NCI-H82 treated with DMSO at 0.1 percent for 48 hours (cell line): Measurements from ENCODE around the gene LUC7L3.

Source experiments
- DNase-seq: peaks from one replicate; lab custom pipeline; 2025; ENCODE audit not compliant: unreplicated experiment; lab: John Stamatoyannopoulos, UW

Gene LUC7L3

DNA sequence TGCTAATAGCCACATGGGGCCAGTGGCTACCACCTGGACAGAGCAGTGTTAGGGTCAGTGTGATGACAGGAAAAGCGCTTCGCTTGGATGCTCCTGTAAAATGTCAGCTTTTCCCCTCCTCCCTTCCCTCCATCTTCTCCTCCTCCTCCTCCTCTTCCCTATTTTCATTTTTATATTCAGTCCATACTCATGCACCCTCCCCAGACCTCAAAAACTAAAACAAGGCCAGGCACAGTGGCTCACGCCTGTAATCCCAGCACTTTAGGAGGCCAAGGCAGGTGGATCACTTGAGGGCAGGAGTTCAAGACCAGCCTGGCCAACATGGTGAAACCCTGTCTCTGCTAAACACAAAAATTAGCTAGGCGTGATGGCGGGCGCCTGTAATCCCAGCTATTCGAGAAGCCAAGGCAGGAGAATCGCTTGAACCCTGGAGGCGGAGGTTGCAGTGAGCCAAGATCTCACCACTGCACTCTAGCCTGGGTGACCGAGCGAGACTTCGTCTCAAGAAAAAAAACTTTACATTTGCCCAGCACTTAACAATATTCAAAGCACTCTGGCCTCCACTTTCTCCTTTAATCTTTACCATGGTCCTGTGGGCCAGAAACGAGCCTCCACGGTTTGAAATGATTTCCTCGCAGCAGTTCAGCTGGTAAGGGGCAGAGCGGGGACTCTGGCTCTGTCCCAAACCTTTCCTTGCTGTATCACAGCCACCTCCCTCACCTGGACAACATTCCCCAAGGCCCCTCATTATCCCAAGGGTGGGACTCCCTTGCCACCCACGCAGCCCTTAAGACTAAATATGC is 33.5 kb upstream of the LUC7L3 start:
- no peak for DNase-seq

DNA sequence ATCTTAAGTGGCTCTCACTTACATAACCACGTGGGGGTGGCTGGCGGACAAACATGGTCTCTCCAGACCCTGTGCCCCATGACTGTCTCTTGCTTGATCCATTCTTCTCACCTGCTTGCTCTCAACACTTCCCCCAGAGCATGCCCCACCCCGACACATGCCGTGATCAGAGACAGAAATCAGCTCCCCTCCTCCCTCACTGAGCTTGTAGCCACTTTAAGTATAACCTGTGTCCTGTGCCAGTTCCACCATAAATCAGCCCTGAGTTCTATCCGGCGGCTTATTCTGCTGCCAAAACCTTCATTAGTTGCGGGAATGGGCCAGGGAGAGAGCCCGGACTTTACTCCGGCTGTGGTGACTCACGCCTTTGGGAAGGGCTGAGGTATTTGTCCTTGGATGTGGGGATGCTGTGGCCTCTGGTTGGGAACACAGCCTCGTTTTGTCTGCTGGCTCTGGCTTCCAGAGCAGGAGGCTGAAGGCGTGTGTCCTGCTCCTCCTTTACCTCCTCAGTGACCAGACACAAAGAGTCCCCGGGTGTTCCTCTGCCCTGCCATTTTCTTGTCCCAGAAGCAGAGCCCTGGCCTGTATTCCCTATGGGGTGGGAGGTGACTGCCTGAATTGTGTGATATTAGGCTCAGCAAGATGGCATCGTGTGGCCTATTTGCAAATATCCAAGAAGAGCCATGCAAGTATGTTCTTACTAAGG is 32.8 kb upstream of the LUC7L3 start:
- no peak for DNase-seq

DNA sequence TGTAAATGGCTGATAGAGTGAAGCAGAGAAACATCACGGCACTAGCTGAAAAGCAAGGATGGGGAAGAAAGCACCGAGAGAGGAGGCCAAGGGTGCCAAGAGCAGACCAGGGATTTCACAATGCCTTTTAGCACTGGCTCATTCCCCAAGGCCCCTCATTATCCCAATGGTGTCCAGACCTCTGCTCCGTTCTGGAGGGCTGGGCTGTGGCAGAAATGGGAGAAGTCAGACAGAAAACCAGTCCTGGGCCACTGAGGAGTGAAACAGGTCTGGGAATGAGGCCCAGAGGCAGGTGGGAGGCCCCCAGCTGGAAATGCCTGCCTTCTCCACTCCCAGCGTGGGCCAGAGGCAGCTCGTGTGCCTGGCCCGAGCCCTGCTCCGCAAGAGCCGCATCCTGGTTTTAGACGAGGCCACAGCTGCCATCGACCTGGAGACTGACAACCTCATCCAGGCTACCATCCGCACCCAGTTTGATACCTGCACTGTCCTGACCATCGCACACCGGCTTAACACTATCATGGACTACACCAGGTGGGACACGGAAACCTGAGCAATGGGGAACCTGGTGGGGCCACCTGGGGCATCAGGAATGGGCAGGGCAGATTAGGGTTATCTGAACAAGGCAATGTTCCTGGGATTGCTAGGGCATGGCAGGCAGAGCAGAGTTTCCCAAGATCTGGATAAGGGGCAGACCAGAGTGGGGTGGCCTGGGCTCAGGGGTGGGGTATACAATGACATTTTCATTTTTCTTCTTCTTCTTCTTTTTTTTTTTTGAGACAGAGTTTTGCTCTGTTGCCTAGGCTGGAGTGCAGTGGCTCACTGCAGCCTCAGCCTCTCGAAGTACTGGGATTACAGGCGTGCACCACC is 32.0 kb upstream of the LUC7L3 start:
- DNase-seq = no peak

DNA sequence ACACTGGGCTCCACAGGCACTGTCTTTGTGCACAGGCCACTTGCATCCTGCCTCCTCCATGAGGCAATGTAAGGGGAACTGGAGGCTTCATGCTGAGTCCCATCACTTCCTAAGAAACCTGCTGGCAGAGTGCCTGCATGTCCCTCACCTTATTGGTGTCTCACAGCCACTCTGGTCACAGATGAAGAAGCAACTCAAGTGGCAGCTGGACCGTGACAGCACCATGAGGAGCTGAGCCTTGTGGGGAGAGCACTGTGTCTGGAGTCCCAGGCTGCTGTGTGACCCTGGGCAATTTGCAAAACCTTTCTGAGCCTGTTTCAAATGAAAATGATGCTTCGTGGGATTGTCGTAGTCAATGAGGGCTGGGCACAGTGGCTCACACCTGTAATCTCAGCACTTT is 31.2 kb upstream of the LUC7L3 start:
- DNase-seq = no peak

DNA sequence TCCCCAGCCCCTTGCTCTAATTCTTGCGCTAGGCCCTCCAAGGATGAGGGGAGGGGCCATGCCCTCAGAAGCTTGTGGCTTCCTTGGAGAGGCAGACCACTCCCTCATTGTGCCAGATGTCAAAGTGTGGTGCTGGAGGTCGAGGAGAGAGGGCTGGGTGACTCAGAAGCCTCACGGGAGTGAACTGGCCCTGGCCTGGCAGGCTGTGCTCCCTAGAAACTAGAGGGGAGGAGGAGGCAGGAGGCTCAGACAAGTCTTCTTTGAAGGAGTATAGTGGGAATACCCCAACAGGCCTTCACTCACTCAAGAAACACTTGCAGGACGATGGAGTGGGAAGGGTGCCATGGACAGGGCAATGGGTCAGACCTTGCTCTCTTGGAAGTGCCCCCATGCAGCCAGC is 30.2 kb upstream of the LUC7L3 start:
- DNase-seq = no peak

DNA sequence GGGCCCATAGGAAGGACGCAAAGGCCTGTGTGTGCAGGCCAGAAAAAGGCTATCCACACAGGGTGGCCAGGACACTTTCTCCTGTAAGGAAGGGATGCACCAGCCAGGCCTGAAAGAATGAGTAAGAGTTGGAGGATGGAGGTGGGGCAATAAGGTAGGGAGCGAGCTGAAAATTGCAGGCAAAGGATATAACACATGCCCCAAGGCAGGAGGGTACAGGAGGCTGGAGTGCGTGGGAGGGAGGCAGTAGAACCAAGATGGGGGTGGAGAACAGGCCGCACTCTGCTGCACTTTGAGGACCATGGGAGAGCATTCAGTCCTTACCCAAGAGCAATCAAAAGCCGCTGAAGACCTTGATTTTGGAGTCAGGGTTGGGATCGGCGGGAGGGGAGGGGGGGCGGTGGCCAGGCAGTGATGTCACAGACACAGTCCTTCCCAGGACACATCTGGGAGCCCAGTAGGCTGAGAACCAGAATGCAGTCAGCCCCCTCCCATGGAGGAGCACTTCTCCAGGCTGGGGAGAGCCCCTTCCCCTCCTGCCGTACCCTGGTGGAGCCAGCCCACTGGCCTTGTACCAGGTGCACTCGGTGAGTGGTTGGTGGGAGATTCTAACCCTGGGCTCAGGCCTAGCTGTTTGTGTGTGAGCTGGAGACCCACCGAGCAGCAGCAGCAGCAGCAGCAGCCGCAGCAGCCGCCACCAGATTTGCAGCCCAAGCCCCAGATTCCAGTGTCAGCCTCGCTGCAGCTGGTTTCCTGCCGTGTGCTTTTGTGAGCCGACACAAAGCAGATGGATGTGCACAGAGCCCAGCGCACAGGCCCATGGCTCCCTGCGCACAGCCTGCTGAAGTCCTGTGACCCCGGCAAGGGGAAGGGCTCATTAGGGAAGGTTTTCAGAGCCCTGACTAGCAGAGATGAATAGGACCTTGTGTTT is 29.2 kb upstream of the LUC7L3 start:
- no peak for DNase-seq

DNA sequence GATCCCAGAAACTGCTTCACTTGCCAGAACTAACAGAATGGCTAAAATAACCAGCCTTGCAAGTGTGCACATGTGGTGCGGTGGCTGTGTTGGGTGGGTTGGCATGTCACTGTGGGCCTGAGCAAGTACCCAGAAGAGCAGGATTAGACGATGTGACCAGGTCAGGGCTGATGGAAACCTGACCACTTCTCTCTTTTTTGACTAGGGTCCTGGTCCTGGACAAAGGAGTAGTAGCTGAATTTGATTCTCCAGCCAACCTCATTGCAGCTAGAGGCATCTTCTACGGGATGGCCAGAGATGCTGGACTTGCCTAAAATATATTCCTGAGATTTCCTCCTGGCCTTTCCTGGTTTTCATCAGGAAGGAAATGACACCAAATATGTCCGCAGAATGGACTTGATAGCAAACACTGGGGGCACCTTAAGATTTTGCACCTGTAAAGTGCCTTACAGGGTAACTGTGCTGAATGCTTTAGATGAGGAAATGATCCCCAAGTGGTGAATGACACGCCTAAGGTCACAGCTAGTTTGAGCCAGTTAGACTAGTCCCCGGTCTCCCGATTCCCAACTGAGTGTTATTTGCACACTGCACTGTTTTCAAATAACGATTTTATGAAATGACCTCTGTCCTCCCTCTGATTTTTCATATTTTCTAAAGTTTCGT is 28.4 kb upstream of the LUC7L3 start:
- no peak for DNase-seq

DNA sequence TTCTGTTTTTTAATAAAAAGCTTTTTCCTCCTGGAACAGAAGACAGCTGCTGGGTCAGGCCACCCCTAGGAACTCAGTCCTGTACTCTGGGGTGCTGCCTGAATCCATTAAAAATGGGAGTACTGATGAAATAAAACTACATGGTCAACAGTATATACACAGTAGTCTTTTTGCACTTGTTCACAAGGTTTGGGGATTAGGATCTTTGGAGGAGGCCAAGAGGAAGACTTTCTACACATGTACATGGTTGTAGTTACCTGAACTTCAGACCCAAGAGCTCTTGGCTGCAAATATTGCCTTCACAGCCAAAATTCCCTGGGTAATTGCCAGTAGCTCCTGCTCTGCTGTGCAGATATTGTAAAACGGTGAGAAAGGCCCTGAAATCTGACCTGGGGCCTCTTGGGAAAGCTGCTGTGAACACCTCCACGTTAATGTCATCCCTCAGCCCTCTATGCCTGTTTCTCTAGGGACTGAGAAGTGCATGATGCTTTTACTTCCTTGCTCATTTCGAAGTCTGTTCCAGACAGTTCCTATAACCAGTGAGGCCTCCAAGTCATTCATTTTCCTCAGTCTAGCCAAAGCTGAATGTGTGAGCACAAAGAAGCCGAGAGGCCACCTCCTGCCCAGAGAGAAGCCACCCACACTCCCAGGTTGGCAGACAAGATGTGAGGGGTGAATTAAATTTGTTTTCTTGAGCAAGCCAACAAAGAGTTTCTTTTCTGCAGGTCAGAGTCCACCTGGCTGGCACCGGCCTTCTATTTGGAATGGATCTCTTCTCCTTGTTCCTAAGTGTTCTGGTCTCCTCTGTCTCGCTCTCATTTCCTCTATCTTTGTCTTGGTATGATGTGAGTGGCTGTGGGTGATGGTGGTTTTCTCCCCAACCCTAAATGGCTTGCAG is 27.6 kb upstream of the LUC7L3 start:
- DNase-seq = no peak

DNA sequence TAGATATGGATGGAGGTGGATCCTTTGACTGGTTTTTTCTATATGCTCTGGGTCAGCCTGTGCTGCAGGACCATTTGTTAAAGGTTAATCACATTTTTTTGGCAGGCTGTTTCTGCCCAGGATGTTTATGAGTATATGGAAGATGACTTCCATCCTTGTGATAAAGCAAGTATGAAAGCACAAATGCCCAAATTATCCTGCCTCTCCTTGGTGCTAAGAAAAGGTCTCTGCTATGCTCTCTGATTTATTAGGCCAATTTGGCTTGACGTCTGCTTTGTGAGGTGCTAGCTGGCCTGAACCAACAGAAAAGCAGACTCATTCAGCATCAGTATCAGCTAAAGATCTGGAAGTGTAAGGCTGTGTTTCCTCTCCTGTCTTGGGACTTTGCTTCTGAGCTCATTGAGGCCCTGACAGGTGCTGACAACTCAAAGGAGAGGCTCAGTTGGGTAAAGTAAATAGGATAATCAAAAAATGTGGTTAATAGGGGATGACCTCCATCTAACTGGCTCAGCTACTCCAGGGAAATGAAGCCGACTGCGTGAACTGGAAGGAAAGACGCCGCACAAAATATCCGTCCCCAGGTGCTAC is 26.9 kb upstream of the LUC7L3 start:
- DNase-seq = no peak

DNA sequence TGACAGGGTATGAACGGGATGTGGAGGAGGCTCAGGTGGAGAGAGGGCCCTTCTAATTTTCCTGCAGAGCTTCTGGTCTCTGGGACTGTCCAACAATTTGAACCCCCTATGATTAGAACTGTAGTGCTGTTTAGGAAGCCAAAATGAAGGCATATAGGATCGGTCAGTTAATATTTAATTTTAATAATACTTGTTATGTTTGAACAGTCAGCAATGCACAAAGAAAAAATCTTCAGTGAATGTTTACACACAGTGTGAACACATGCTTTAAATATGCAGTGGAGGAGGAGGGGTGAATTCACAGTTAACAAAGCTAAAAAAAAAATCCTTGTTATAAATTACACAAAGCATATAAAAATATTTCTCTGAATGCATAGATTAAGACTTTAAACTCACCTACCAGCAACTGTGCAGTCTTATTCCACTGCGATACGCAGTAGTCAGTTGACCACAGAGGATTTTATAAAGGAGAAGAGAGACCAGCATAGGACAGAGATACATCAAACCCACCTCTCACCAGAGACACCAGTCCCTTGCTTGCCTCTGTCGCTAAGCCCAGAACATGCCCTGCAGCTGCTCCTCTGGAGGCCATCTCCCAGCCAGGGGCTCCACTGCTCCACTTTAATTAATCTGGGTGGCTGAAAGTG is 26.2 kb upstream of the LUC7L3 start:
- no peak for DNase-seq

DNA sequence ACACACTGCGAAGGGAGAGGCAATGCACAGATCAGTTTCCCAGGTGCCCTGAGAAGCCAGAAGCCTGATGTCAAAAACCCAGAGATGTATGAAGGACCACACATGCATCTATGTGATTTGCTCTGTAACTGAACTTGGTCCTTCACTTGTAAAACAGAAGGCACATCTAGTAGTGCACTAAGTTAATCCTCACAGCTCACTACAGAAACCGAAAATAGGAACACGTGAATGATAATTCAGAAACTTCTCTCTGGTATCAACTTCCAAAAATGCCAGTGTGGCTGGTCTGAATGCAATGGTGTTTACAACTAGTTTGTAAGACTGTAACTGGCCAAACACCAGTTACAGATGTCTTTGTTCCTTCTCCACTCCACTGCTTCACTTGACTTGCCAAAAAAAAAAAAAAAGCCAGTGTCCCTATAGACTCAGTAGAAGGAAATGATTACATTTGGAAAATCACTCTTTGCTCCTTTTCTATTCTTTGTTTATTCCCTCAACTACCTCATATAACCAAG is 23.0 kb upstream of the LUC7L3 start:
- DNase-seq = no peak

DNA sequence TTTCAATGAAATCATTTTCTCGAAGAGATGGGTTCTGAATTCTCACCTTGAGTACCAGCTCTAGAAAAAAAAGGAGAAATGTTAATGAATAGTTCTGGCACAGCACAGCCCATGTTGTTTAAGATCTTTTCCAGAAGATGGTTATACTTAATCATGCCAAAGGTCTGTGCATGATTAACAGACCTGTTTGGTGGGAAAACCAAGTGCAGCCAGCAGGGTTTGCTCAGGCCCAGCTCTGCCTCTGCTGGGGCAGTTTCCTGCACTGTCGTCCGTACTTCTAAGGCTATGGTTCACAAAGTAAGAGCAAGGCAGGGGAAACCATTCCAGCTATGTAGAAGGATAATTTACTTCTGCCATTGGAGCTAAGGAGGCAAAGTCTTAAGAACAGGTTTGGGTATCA is 22.3 kb upstream of the LUC7L3 start:
- no peak for DNase-seq

DNA sequence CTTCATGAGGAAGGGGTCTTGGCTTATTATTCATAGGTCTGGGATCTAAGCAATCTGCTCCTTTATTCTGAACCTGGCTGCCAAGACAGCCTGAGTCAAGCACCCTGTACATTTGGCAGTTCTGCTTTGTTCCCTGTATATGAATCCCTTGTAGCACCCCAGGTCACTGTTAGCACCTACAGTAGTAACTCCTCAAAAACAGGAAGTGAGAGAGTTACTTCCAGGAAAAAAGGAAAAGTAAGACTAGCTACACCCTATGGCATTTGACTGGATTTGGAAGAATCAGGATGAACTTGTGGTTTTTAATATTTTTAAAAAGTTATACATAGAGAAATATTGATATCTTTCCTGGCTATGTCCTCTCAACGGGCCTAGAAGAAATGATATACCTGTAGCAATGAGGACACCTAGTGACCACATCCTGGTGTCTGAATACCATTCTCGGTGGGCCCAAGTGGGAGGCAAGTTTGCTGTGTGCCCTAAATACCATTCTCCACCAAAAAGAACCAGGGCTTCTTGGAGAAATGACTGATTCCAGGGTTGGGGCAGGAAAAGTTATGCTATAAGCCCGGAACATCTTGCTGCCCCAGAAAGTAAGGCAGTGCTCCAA is 21.6 kb upstream of the LUC7L3 start:
- DNase-seq = no peak

DNA sequence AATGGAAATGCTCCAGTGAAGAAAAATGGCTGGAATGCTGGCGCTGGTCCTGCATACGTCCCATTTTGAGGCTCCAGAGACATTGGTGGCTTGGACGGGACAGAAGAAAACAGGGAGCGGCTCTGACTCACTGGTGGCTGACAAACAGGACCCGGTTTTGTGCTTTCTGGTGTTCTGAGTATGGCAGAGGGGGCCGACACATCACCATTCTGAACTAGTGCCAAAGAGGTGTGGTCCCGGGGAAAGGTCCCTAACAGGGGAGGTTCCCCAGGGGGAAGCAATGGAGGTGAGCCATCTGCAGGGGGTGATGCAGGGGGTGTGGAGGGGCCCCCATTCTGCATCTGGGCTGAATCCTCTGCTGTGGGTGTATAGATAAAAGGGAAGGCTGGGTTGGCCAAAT is 20.0 kb upstream of the LUC7L3 start:
- DNase-seq = no peak

DNA sequence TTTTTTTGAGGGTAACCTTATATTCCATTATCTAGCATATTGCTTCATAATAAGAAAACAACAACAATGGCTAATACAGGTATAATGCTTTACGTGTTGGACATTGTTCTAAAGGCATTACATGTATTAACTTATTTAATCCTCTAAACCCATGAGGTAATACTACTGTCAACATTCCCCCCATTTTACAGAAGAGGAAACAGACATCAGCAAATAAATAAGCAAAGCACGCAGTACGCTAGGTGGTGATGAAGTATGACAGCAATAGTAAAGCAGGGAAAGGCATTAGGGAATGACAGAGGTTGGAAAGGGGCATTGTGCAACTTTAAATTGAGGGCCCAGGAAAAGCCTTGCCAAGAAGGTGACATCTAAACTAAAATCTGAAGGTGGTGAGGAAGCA is 16.2 kb upstream of the LUC7L3 start:
- DNase-seq = no peak

DNA sequence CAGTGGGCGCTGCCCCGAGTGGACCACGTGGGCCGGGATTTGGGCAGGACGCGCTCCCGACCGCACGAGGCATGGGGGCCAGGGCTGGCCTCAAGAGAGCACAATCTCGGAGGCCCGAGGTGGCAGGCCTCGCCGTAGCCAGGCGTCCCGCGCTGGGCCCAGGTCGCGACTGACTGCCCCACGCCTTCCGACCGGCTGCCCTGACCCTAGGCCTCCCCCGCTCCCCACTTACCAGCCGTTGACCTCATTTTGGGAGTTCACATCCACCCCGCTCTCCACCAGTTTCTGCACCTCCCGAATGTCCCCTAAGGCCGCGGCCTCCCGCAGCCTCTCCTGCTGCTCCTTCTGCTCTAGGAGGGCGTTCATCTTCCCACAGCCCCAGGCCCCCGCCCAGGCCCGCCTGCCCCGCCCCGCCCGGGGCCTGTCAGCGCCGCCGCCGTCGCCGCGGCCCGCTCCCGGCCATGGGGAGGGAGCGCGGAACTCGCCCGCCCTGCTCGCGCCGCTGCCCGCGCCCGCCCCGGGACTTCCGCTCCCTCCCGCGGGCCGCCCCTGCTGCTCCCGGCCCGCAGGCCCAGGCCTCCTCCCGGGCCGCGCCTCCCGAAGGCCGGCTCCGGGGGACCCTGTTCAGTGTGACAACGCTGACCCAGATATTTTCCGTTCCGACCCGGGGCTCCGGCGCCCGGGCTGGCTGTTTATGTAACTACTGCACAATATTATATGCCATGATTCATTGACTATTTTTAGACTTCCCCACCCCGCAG is 11.9 kb upstream of the LUC7L3 start, which contains the start of gene ANKRD40:
TSS of gene ANKRD40 (minus strand) at position 626 of the 761 bp plus-strand sequence. CDS start at position 366, 260 bp downstream.
- DNase-seq = peak; percentile 41
